MCF 10A (cell line): ENCODE measurements around the gene TGM5. TPM values are rescaled to one million over a fixed set of nuclear protein-coding genes. Genes with fewer than 3 reads are reported as not detected.

Experiments used
- BruUV-seq: library from RNA; stranded (reverse); fragments of 400-500 nt; replicated peaks from 2 replicates; lab custom pipeline; 2021; lab: Mats Ljungman, UMichigan
- CTCF ChIA-PET: fragments of 300-600 bp; sonication (Branson Sonifier 250); formaldehyde crosslinking; extraction: SDS; loops from one replicate; lab custom pipeline; 2021; ENCODE audit warnings: antibody characterized with exemption, inconsistent platforms; lab: Yijun Ruan, JAX
- POLR2A ChIA-PET: fragments of 300-600, 350-650 bp; sonication (Branson Sonifier 250); formaldehyde crosslinking; extraction: SDS; loops from one replicate; lab custom pipeline; 2020; ENCODE audit warnings: antibody characterized with exemption, inconsistent platforms; lab: Yijun Ruan, JAX
- DNase-seq: peaks from one replicate; pipeline ENCODE4 v3.0.0-alpha.2; 2018; ENCODE audit not compliant: unreplicated experiment
- H3K27ac Mint-ChIP-seq: one replicate; pipeline ENCODE4 v1.8.0; 2022; ENCODE audit warnings: mild to moderate bottlenecking, low read depth, mixed read lengths; ENCODE audit not compliant: unreplicated experiment
- H3K27me3 Mint-ChIP-seq: one replicate; pipeline ENCODE4 v1.8.0; 2022; ENCODE audit warnings: mixed read lengths; ENCODE audit not compliant: insufficient read depth, unreplicated experiment
- H3K36me3 Mint-ChIP-seq: one replicate; pipeline ENCODE4 v1.8.0; 2022; ENCODE audit warnings: mild to moderate bottlenecking, moderate library complexity, mixed read lengths; ENCODE audit not compliant: insufficient read depth, unreplicated experiment
- H3K4me1 Mint-ChIP-seq: one replicate; pipeline ENCODE4 v1.8.0; 2022; ENCODE audit warnings: mixed read lengths; ENCODE audit not compliant: insufficient read depth, unreplicated experiment
- H3K4me3 Mint-ChIP-seq: one replicate; pipeline ENCODE4 v1.8.0; 2022; ENCODE audit warnings: mild to moderate bottlenecking, moderate library complexity, mixed read lengths; ENCODE audit not compliant: unreplicated experiment
- H3K9me3 Mint-ChIP-seq: one replicate; pipeline ENCODE4 v1.8.0; 2022; ENCODE audit warnings: mixed read lengths; ENCODE audit not compliant: unreplicated experiment
- CTCF ChIP-seq: fragments of 200-600 bp; IDR thresholded peaks from one replicate; pipeline ENCODE4 v1.8.0; 2022; ENCODE audit warnings: antibody characterized with exemption, mild to moderate bottlenecking; ENCODE audit not compliant: unreplicated experiment
- intact Hi-C: fragments of 100-400 bp; cut with micrococcal nuclease; formaldehyde crosslinking; loops from 2 replicates; pipeline ENCODE4 v1.14.1; 2022
- total RNA-seq: library from RNA; stranded (reverse); gene quantifications from 2 replicates; pipeline ENCODE4 v1.2.3, GENCODE V29; 2022

TGM5 gene
- total RNA-seq, 1 experiment from 2014 or later = 0.12 TPM

GRCh38 chr15:43210172-43210745 lies 56.5 kb downstream of the TGM5 start:
- no peak for TF ChIP-seq CTCF
- CTCF ChIA-PET = interaction anchor here (0.6 to 3.5 kb wide), 4 partner anchors 9 to 104 kb away, joined by 3 to 19 read pairs (median 4); no protein-coding TSS in a partner anchor
- intact Hi-C loops = no loop called here
- no peaks in the 10 kb centered on the region for H3K36me3 Mint-ChIP-seq
- no peak overlapping the region for H3K27ac Mint-ChIP-seq
- BruUV-seq = no TSS peak
- no peaks in the 10 kb centered on the region for H3K27me3 Mint-ChIP-seq
- H3K4me3 Mint-ChIP-seq = no peak overlapping the region
- H3K4me1 Mint-ChIP-seq = no peaks in the 10 kb centered on the region
- POLR2A ChIA-PET = interaction anchor here (0.5 kb wide), 1 partner anchor 587 kb away, joined by 3 read pairs; no protein-coding TSS in a partner anchor
- no peak for DNase-seq
- H3K9me3 Mint-ChIP-seq = no peaks in the 10 kb centered on the region

GRCh38 chr15:43209059-43209824 lies 57.5 kb downstream of the TGM5 start:
- Mint-ChIP-seq H3K9me3 (no peaks in the 10 kb centered on the region), H3K36me3 (no peaks in the 10 kb centered on the region), H3K4me1 (peaks cover 5% of the 10 kb centered on the region), H3K4me3 (no peak overlapping the region), H3K27ac (no peak overlapping the region), H3K27me3 (no peaks in the 10 kb centered on the region)
- POLR2A ChIA-PET = no interaction called here
- TF ChIP-seq CTCF = peak; percentile 13
- DNase-seq = no peak
- no TSS peak for BruUV-seq
- CTCF ChIA-PET = interaction anchor here (0.6 to 3.5 kb wide), 4 partner anchors 10 to 737 kb away, joined by 3 to 19 read pairs (median 4); no protein-coding TSS in a partner anchor
- intact Hi-C loops = loop anchor here (1.0 kb wide), 1 partner anchor 76 kb away; no protein-coding TSS in a partner anchor

- BruUV-seq = no TSS peak
- H3K27ac Mint-ChIP-seq = no peak overlapping the region
- intact Hi-C loops = loop anchor here (1.0 kb wide), 1 partner anchor 77 kb away; no protein-coding TSS in a partner anchor
- no peak overlapping the region for H3K4me3 Mint-ChIP-seq
- H3K9me3 Mint-ChIP-seq = no peaks in the 10 kb centered on the region
- TF ChIP-seq CTCF = no peak
- DNase-seq = no peak
- H3K4me1 Mint-ChIP-seq = peaks cover 11% of the 10 kb centered on the region
- no peaks in the 10 kb centered on the region for H3K27me3 Mint-ChIP-seq
- CTCF ChIA-PET = interaction anchor here (0.7 to 1.0 kb wide), 3 partner anchors 11 to 77 kb away, joined by 3 to 6 read pairs (median 3); no protein-coding TSS in a partner anchor
- H3K36me3 Mint-ChIP-seq = peaks cover 4% of the 10 kb centered on the region
- POLR2A ChIA-PET = no interaction called here
These were observed 58.4 kb downstream of the TGM5 start for GRCh38 chr15:43208052-43209002.
